HL-60 (cell line): ENCODE data around the gene MYO1E.

ENCODE experiments used
- GABPA ChIP-seq: IDR thresholded peaks from 2 replicates; pipeline ENCODE4 v1.6.1; 2012; ENCODE audit warnings: low read depth
- POLR2AphosphoS5 ChIP-seq: IDR thresholded peaks from 2 replicates; pipeline ENCODE4 v1.6.1; 2012; ENCODE audit warnings: low read depth
- REST ChIP-seq: IDR thresholded peaks from 2 replicates; pipeline ENCODE4 v1.6.1; 2012; ENCODE audit warnings: low read depth; ENCODE audit not compliant: insufficient replicate concordance
- SPI1 ChIP-seq: IDR thresholded peaks from 2 replicates; pipeline ENCODE4 v1.6.1; 2012; ENCODE audit warnings: low read depth, mild to moderate bottlenecking, borderline replicate concordance
- TF ChIP-seq, protein P1 (sequence below): IDR thresholded peaks from one replicate; pipeline ENCODE4 v1.5.1; 2011; ENCODE audit warnings: low read length, control low read depth, inconsistent platforms; ENCODE audit not compliant: insufficient read depth

- TF ChIP-seq, protein P1, sequence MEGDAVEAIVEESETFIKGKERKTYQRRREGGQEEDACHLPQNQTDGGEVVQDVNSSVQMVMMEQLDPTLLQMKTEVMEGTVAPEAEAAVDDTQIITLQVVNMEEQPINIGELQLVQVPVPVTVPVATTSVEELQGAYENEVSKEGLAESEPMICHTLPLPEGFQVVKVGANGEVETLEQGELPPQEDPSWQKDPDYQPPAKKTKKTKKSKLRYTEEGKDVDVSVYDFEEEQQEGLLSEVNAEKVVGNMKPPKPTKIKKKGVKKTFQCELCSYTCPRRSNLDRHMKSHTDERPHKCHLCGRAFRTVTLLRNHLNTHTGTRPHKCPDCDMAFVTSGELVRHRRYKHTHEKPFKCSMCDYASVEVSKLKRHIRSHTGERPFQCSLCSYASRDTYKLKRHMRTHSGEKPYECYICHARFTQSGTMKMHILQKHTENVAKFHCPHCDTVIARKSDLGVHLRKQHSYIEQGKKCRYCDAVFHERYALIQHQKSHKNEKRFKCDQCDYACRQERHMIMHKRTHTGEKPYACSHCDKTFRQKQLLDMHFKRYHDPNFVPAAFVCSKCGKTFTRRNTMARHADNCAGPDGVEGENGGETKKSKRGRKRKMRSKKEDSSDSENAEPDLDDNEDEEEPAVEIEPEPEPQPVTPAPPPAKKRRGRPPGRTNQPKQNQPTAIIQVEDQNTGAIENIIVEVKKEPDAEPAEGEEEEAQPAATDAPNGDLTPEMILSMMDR, result no peak
- TF ChIP-seq REST (no peak), GABPA (no peak), POLR2AphosphoS5 (no peak), SPI1 (no peak)
Observed at GRCh38 chr15:59251001-59251845, 121.4 kb downstream of the MYO1E start.
